KG1 (cell line): ENCODE data around the gene MAPKAPK3.

Source experiments
- DNase-seq: peaks from one replicate; lab custom pipeline; 2025; lab: John Stamatoyannopoulos, UW

The MAPKAPK3 gene

GRCh38 chr3:50627407-50628051 lies 10.6 kb downstream of the MAPKAPK3 start:
- no peak for DNase-seq

GRCh38 chr3:50628601-50629000 lies 11.7 kb downstream of the MAPKAPK3 start:
- DNase-seq, result no peak

- DNase-seq, result no peak
Observed at GRCh38 chr3:50630394-50630793, 13.4 kb downstream of the MAPKAPK3 start.

GRCh38 chr3:50630877-50631276 lies 13.9 kb downstream of the MAPKAPK3 start:
- no peak for DNase-seq

GRCh38 chr3:50632450-50632849 lies 15.5 kb downstream of the MAPKAPK3 start:
- DNase-seq, result peak; percentile 52

GRCh38 chr3:50633230-50633790 lies 16.4 kb downstream of the MAPKAPK3 start:
- DNase-seq, result no peak

GRCh38 chr3:50635066-50635465 lies 18.1 kb downstream of the MAPKAPK3 start:
- no peak for DNase-seq

- no peak for DNase-seq
Observed at GRCh38 chr3:50637011-50637410, 20.1 kb downstream of the MAPKAPK3 start.

- DNase-seq, result no peak
Observed at GRCh38 chr3:50637945-50638344, 21.0 kb downstream of the MAPKAPK3 start.

- DNase-seq, result no peak
Observed at GRCh38 chr3:50639055-50639494, 22.1 kb downstream of the MAPKAPK3 start.

- no peak for DNase-seq
Observed at GRCh38 chr3:50642382-50642781, 25.4 kb downstream of the MAPKAPK3 start.

- DNase-seq, result no peak
Observed at GRCh38 chr3:50644561-50644960, 27.6 kb downstream of the MAPKAPK3 start.

- no peak for DNase-seq
Observed at GRCh38 chr3:50645378-50645777, 28.4 kb downstream of the MAPKAPK3 start.

- no peak for DNase-seq
Observed at GRCh38 chr3:50648313-50648712, 31.4 kb downstream of the MAPKAPK3 start.

GRCh38 chr3:50648944-50649343 lies 32.0 kb downstream of the MAPKAPK3 start:
- DNase-seq, result no peak

GRCh38 chr3:50649451-50649931 lies 32.5 kb downstream of the MAPKAPK3 start:
- DNase-seq, result no peak

- DNase-seq, result no peak
Observed at GRCh38 chr3:50650018-50650417, 33.1 kb downstream of the MAPKAPK3 start.

GRCh38 chr3:50651445-50651844 lies 34.5 kb downstream of the MAPKAPK3 start:
- no peak for DNase-seq

GRCh38 chr3:50651920-50652529 lies 35.1 kb downstream of the MAPKAPK3 start:
- DNase-seq, result no peak

GRCh38 chr3:50652709-50653108 lies 35.8 kb downstream of the MAPKAPK3 start:
- no peak for DNase-seq

- no peak for DNase-seq
Observed at GRCh38 chr3:50653937-50654595, 37.1 kb downstream of the MAPKAPK3 start.

GRCh38 chr3:50655009-50655830 lies 38.3 kb downstream of the MAPKAPK3 start:
- no peak for DNase-seq
